Progenitor cell of endocrine pancreas (in vitro differentiated cells): ENCODE measurements around the gene CYB561. TPM values are rescaled to one million over a fixed set of nuclear protein-coding genes. Genes with fewer than 3 reads are reported as not detected.

Experiments used
- DNase-seq: peaks from one replicate; pipeline ENCODE4 v3.0.0; 2021; ENCODE audit warnings: low spot score; ENCODE audit not compliant: unreplicated experiment
- H3K27ac Mint-ChIP-seq: 2 replicates; pipeline ENCODE4 v1.8.0; 2021; ENCODE audit warnings: mild to moderate bottlenecking, moderate library complexity, mixed read lengths
- H3K27me3 Mint-ChIP-seq: 2 replicates; pipeline ENCODE4 v1.8.0; 2021; ENCODE audit warnings: mixed read lengths
- H3K36me3 Mint-ChIP-seq: 2 replicates; pipeline ENCODE4 v1.8.0; 2022; ENCODE audit warnings: mixed read lengths; ENCODE audit not compliant: insufficient read depth
- H3K4me1 Mint-ChIP-seq: 2 replicates; pipeline ENCODE4 v1.8.0; 2021; ENCODE audit warnings: low read depth, mixed read lengths
- H3K4me3 Mint-ChIP-seq: 2 replicates; pipeline ENCODE4 v1.8.0; 2021; ENCODE audit warnings: low read depth, mild to moderate bottlenecking, moderate library complexity, mixed read lengths
- H3K9me3 Mint-ChIP-seq: 2 replicates; pipeline ENCODE4 v1.8.0; 2021; ENCODE audit warnings: low read depth, mixed read lengths
- CTCF ChIP-seq: fragments of 200-600 bp; sonication (generic); IDR thresholded peaks from one replicate; pipeline ENCODE4 v1.5.0; 2021; ENCODE audit warnings: antibody characterized with exemption, mild to moderate bottlenecking; ENCODE audit not compliant: unreplicated experiment
- total RNA-seq: library from RNA; stranded (reverse); gene quantifications from 2 replicates; pipeline ENCODE4 v1.2.1, GENCODE V29; 2021

CYB561 gene
- total RNA-seq, 1 donor from 2014 or later, result 34.5 TPM

DNA sequence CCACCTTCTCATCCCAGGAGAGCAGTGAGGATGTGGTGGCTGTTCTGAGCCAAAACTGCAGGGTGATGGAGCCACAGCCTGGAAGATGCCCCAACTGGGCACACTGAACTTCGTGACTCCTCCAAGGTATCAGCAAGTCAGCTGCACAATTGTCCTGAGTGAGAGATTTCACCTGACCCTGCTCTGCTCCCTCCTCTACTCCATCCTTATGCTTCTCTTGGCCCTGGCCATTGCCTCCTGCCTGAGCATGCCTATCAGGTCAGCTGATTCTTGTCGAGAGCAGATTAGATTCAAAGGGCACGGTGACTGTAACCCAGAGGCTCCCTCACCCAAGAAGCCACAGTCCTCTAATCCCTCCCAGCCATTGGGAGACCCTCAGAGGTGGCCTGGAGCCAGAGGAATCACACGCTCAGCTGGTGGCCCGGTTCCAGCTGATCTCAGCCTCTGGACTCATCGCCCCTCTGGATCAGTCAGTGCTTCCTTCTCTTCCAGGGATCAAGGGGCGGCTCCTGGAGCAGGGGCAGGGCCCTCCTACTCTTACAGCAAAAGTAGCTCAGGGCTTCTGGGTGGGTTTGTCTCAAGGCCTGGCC is 7.0 kb upstream of the CYB561 start:
- DNase-seq, result no peak
- H3K36me3 Mint-ChIP-seq, result peaks cover 2% of the 10 kb centered on the region
- no peaks in the 10 kb centered on the region for H3K4me1 Mint-ChIP-seq
- TF ChIP-seq CTCF, result no peak
- peaks cover 18% of the 10 kb centered on the region for H3K27me3 Mint-ChIP-seq
- H3K27ac Mint-ChIP-seq, result no peak overlapping the region
- no peaks in the 10 kb centered on the region for H3K9me3 Mint-ChIP-seq
- H3K4me3 Mint-ChIP-seq, result no peak overlapping the region

- H3K27ac Mint-ChIP-seq, result no peak overlapping the region
- H3K36me3 Mint-ChIP-seq, result peaks cover 2% of the 10 kb centered on the region
- H3K4me3 Mint-ChIP-seq, result no peak overlapping the region
- H3K9me3 Mint-ChIP-seq, result no peaks in the 10 kb centered on the region
- no peak for TF ChIP-seq CTCF
- peaks cover 18% of the 10 kb centered on the region for H3K27me3 Mint-ChIP-seq
- peaks cover 1% of the 10 kb centered on the region for H3K4me1 Mint-ChIP-seq
- no peak for DNase-seq
These were observed 6.2 kb upstream of the CYB561 start for GRCh38 chr17:63452046-63452961.

DNA sequence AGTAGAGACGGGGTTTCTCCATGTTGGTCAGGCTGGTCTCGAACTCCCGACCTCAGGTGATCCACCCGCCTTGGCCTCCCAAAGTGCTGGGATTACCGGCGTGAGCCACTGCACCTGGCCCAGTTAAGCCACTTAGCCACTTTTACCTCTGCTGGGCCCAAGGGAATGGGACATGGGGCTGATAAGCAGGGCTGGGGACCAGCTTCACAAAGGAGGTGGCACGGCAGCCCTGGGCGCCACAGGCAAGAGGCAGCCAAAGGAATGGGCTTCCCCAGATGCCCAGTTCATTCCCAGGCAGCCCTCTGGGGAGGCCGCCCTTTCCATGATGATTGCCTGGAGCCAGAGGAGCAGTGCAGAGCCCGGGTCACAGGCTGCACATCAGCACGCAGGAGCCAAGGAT is 5.0 kb upstream of the CYB561 start:
- H3K27me3 Mint-ChIP-seq, result peaks cover 18% of the 10 kb centered on the region
- H3K4me1 Mint-ChIP-seq, result peaks cover 2% of the 10 kb centered on the region
- no peak for TF ChIP-seq CTCF

GRCh38 chr17:63450551-63450950 is 4.4 kb upstream of the CYB561 start:
- H3K27me3 Mint-ChIP-seq, result peaks cover 18% of the 10 kb centered on the region
- H3K9me3 Mint-ChIP-seq, result no peaks in the 10 kb centered on the region
- H3K4me1 Mint-ChIP-seq, result peaks cover 2% of the 10 kb centered on the region
- no peak overlapping the region for H3K4me3 Mint-ChIP-seq
- TF ChIP-seq CTCF, result no peak
- DNase-seq, result no peak
- H3K27ac Mint-ChIP-seq, result no peak overlapping the region
- H3K36me3 Mint-ChIP-seq, result peaks cover 2% of the 10 kb centered on the region

More for the DNA sequence above, 5.0 kb upstream of the CYB561 start:
- Mint-ChIP-seq H3K27ac (no peak overlapping the region), H3K4me3 (no peak overlapping the region), H3K36me3 (peaks cover 2% of the 10 kb centered on the region), H3K9me3 (no peaks in the 10 kb centered on the region)
- DNase-seq, result no peak

GRCh38 chr17:63448655-63449054 is 2.5 kb upstream of the CYB561 start:
- H3K36me3 Mint-ChIP-seq, result no peaks in the 10 kb centered on the region
- no peak overlapping the region for H3K4me3 Mint-ChIP-seq
- no peak overlapping the region for H3K27ac Mint-ChIP-seq
- no peaks in the 10 kb centered on the region for H3K9me3 Mint-ChIP-seq
- H3K4me1 Mint-ChIP-seq, result peaks cover 6% of the 10 kb centered on the region
- no peak for TF ChIP-seq CTCF
- H3K27me3 Mint-ChIP-seq, result peaks cover 18% of the 10 kb centered on the region
- DNase-seq, result no peak
